ENCODE data around the gene D2HGDH. TPM values are rescaled to one million over a fixed set of nuclear protein-coding genes. Genes with fewer than 3 reads are reported as not detected.

Gene D2HGDH
- total RNA-seq, 2 experiments from 2014 or later, result 23.2 to 68.1 TPM

GRCh38 chr2:241706537-241706936, 27.9 kb upstream of the D2HGDH start:
- no peaks in the 10 kb centered on the region for H3K9me2 ChIP-seq (ENCODE audit: insufficient read depth, low read length)
- no TSS peak for BruUV-seq (replicated peaks)
- no peak for TF ChIP-seq EZH2phosphoT487 (IDR thresholded peaks at IDR 0.05; ENCODE audit: borderline replicate concordance, low read depth, low read length)
- TF ChIP-seq, protein P1, sequence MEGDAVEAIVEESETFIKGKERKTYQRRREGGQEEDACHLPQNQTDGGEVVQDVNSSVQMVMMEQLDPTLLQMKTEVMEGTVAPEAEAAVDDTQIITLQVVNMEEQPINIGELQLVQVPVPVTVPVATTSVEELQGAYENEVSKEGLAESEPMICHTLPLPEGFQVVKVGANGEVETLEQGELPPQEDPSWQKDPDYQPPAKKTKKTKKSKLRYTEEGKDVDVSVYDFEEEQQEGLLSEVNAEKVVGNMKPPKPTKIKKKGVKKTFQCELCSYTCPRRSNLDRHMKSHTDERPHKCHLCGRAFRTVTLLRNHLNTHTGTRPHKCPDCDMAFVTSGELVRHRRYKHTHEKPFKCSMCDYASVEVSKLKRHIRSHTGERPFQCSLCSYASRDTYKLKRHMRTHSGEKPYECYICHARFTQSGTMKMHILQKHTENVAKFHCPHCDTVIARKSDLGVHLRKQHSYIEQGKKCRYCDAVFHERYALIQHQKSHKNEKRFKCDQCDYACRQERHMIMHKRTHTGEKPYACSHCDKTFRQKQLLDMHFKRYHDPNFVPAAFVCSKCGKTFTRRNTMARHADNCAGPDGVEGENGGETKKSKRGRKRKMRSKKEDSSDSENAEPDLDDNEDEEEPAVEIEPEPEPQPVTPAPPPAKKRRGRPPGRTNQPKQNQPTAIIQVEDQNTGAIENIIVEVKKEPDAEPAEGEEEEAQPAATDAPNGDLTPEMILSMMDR (conservative IDR thresholded peaks at IDR 0.05; ENCODE audit: low read length), result no peak
- peaks cover 15% of the 10 kb centered on the region for H3K79me2 ChIP-seq (ENCODE audit: insufficient read depth, low read depth, low read length)
- ChIA-PET POLR2A (interaction anchor here (0.7 to 1.3 kb wide), 4 partner anchors 9 to 162 kb away, joined by 3 to 8 read pairs (median 6); no protein-coding TSS in a partner anchor), CTCF (ENCODE audit: unreplicated experiment) (no interaction called here)
- peaks cover 5% of the 10 kb centered on the region for H3K4me1 ChIP-seq (ENCODE audit: insufficient read depth, low read length, poor library complexity, severe bottlenecking)
- peaks cover 75% of the 10 kb centered on the region for H3K36me3 ChIP-seq (ENCODE audit: insufficient read depth, low read length)
- no peak overlapping the region for H2AFZ ChIP-seq (ENCODE audit: low read length)
- H3K27ac ChIP-seq (ENCODE audit: low read depth, low read length, poor library complexity, severe bottlenecking), result no peak overlapping the region
- H3K4me3 ChIP-seq (ENCODE audit: low read depth, low read length, poor library complexity, severe bottlenecking), result no peak overlapping the region
- peaks cover 12% of the 10 kb centered on the region for H3K9me3 ChIP-seq (ENCODE audit: low read length)
- H4K20me1 ChIP-seq (ENCODE audit: insufficient read depth, low read length), result peaks cover 5% of the 10 kb centered on the region; the same call in 1 of the 2 replicates
- DNase-seq (ENCODE audit: low spot score), result peak; percentile 26
- H3K4me2 ChIP-seq (ENCODE audit: low read length), result no peak overlapping the region
- intact Hi-C loops (cut with micrococcal nuclease; ENCODE audit: unreplicated experiment), result no loop called here

DNA sequence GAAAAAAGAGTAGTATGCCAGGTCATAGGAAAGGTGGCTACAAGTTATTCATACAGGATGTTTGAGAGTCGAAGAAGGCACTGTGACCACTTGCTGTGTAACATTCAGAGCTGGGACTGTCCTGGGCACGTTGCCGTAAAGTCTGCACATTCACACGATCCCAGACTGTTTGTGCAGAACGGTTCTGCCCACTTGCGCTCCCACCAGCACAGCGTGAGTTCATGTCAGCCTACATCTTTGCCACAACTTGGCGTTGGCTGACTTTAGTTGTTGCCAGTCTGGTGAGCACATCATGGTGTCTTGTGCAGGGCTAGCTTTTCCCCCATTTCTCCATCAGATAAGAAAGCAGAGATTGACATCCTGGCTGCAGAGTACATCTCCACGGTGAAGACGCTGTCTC, 25.6 kb upstream of the D2HGDH start:
- TF ChIP-seq EZH2phosphoT487 (IDR thresholded peaks at IDR 0.05; ENCODE audit: borderline replicate concordance, low read depth, low read length), result no peak
- no peaks in the 10 kb centered on the region for H3K4me1 ChIP-seq (ENCODE audit: insufficient read depth, low read length, poor library complexity, severe bottlenecking)
- DNase-seq (ENCODE audit: low spot score), result no peak
- H3K9me3 ChIP-seq (ENCODE audit: low read length), result peaks cover 12% of the 10 kb centered on the region
- H3K79me2 ChIP-seq (ENCODE audit: insufficient read depth, low read depth, low read length), result peaks cover 5% of the 10 kb centered on the region; the same call in 1 of the 2 replicates
- H3K27ac ChIP-seq (ENCODE audit: low read depth, low read length, poor library complexity, severe bottlenecking), result no peak overlapping the region
- POLR2A ChIA-PET, result no interaction called here
- intact Hi-C loops (cut with micrococcal nuclease; ENCODE audit: unreplicated experiment), result no loop called here
- CTCF ChIA-PET (ENCODE audit: unreplicated experiment), result no interaction called here
- no peak overlapping the region for H2AFZ ChIP-seq (ENCODE audit: low read length)
- peaks cover 91% of the 10 kb centered on the region for H3K36me3 ChIP-seq (ENCODE audit: insufficient read depth, low read length)
- no TSS peak for BruUV-seq (replicated peaks)
- no peak overlapping the region for H3K4me2 ChIP-seq (ENCODE audit: low read length)
- H3K9me2 ChIP-seq (ENCODE audit: insufficient read depth, low read length), result no peaks in the 10 kb centered on the region
- H4K20me1 ChIP-seq (ENCODE audit: insufficient read depth, low read length), result no peaks in the 10 kb centered on the region
- no peak overlapping the region for H3K4me3 ChIP-seq (ENCODE audit: low read depth, low read length, poor library complexity, severe bottlenecking)

GRCh38 chr2:241719093-241719492, 15.3 kb upstream of the D2HGDH start:
- Histone ChIP-seq H3K4me2 (ENCODE audit: low read length) (no peak overlapping the region), H3K9me2 (ENCODE audit: insufficient read depth, low read length) (no peaks in the 10 kb centered on the region), H2AFZ (ENCODE audit: low read length) (no peak overlapping the region), H3K27ac (ENCODE audit: low read depth, low read length, poor library complexity, severe bottlenecking) (no peak overlapping the region), H3K36me3 (ENCODE audit: insufficient read depth, low read length) (peaks cover 86% of the 10 kb centered on the region), H3K4me3 (ENCODE audit: low read depth, low read length, poor library complexity, severe bottlenecking) (no peak overlapping the region), H4K20me1 (ENCODE audit: insufficient read depth, low read length) (no peaks in the 10 kb centered on the region), H3K9me3 (ENCODE audit: low read length) (peaks cover 11% of the 10 kb centered on the region; the same call in 1 of the 2 replicates), H3K79me2 (ENCODE audit: insufficient read depth, low read depth, low read length) (no peaks in the 10 kb centered on the region), H3K4me1 (ENCODE audit: insufficient read depth, low read length, poor library complexity, severe bottlenecking) (no peaks in the 10 kb centered on the region)
- no peak for DNase-seq (ENCODE audit: low spot score)
- TF ChIP-seq, protein P1 (conservative IDR thresholded peaks at IDR 0.05; ENCODE audit: low read length), result no peak
- no peak for TF ChIP-seq EZH2phosphoT487 (IDR thresholded peaks at IDR 0.05; ENCODE audit: borderline replicate concordance, low read depth, low read length)
- POLR2A ChIA-PET, result interaction anchor here (0.6 kb wide), 1 partner anchor 68 kb away, joined by 3 read pairs; no protein-coding TSS in a partner anchor
- CTCF ChIA-PET (ENCODE audit: unreplicated experiment), result no interaction called here
- no TSS peak for BruUV-seq (replicated peaks)
- intact Hi-C loops (cut with micrococcal nuclease; ENCODE audit: unreplicated experiment), result no loop called here

All from OCI-LY7 (cell line).